MG63 (cell line): ENCODE results near the gene FOXA1. TPM values are rescaled to one million over a fixed set of nuclear protein-coding genes. Genes with fewer than 3 reads are reported as not detected.
A peak's percentile ranks its signal among the peaks of the same experiment; 100 is the strongest.

Source experiments
- DNase-seq: peaks from one replicate; pipeline ENCODE4 v3.0.0-alpha.2; 2020
- H3K27me3 ChIP-seq: fragments of 250-450 bp; sonication (Bioruptor Pico); 2 replicates; pipeline ENCODE4 v1.5.1; 2020; ENCODE audit warnings: mild to moderate bottlenecking, moderate library complexity
- H3K36me3 ChIP-seq: fragments of 250-450 bp; sonication (Bioruptor Pico); 2 replicates; pipeline ENCODE4 v1.5.1; 2020; ENCODE audit warnings: mild to moderate bottlenecking, moderate library complexity
- H3K4me3 ChIP-seq: fragments of 250-450 bp; sonication (Bioruptor Pico); 2 replicates; pipeline ENCODE4 v1.5.1; 2020; ENCODE audit warnings: mild to moderate bottlenecking, moderate library complexity
- H3K9me3 ChIP-seq: fragments of 250-450 bp; sonication (Bioruptor Pico); 2 replicates; pipeline ENCODE4 v1.5.1; 2020; ENCODE audit warnings: mild to moderate bottlenecking, moderate library complexity
- total RNA-seq: library from RNA; depleted of rRNA; stranded (reverse); fragments of >200 nt; shearing (Covaris generic); gene quantifications from 2 replicates; pipeline ENCODE4 v1.2.3, GENCODE V29; 2014; ENCODE audit warnings: low replicate concordance; rRNA removed

The FOXA1 gene
- 0.64 TPM in 1 of 2 replicates, not detected in the other for total RNA-seq

DNA sequence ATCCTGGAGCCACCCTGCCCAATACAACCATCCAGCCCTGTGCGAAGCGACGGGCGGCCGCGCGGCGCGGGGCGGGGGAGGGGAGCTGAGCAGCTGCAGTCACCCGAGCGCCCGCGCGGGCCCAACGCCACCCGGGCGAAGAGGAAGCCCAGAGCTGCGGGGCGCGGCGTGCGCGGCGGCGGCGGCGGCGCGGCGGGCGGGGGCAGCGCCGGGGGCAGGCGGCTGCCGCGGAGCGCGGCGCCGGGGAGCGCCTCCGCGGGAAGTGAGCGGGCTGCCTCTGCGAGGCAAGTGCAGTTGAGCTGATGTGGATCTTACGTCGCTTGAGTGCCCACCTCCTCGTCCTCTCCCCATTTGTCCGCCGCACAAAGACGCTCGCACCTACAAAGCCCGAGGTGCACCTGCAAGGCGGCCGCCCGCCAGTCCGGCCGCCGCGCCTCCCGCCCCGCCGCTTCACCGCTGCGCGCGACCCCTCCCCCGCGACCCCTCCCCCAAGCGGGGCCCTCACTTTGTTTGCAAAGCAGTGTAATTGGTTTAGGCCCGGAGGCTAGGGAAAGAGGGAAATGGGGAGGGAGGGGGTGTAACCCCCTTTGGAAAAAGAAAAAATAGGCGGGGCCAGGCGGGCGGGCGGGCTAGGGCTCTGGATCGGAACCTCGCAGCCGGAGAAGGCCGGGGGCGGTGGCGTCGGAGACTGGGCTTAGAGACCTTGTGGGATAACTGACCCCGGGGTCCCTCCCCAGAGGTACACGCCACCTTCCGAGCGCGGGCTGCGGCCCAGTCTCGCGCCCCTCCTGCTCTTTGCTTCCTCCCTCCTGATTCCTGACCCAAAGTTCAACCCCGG is at the start of gene FOXA1, which contains the start of gene TTC6:
TSS of gene FOXA1 (minus strand) at position 279 of the 838 bp plus-strand sequence. CDS start at position 2, 277 bp downstream.
TSS of gene TTC6 (plus strand) at position 659 of the 838 bp plus-strand sequence. CDS start 26,436 bp downstream, outside the sequence.
- Histone ChIP-seq H3K4me3 (peak within 1 kb of the TSS; percentile 53), H3K36me3 (no peaks in the 10 kb centered on the region), H3K27me3 (no peaks in the 10 kb centered on the region), H3K9me3 (no peaks in the 10 kb centered on the region)
- peak; percentile 50 for DNase-seq

- DNase-seq: no peak
- H3K36me3 ChIP-seq: no peaks in the 10 kb centered on the region
Observed at GRCh38 chr14:37643701-37644100, 48.7 kb upstream of the FOXA1 start.

GRCh38 chr14:37642125-37642524 is 47.1 kb upstream of the FOXA1 start:
- Histone ChIP-seq H3K36me3 (no peaks in the 10 kb centered on the region), H3K27me3 (no peaks in the 10 kb centered on the region), H3K9me3 (no peaks in the 10 kb centered on the region), H3K4me3 (no peak overlapping the region)
- DNase-seq: no peak

More at GRCh38 chr14:37643701-37644100, 48.7 kb upstream of the FOXA1 start:
- Histone ChIP-seq H3K27me3 (no peaks in the 10 kb centered on the region), H3K4me3 (no peak overlapping the region), H3K9me3 (no peaks in the 10 kb centered on the region)

DNA sequence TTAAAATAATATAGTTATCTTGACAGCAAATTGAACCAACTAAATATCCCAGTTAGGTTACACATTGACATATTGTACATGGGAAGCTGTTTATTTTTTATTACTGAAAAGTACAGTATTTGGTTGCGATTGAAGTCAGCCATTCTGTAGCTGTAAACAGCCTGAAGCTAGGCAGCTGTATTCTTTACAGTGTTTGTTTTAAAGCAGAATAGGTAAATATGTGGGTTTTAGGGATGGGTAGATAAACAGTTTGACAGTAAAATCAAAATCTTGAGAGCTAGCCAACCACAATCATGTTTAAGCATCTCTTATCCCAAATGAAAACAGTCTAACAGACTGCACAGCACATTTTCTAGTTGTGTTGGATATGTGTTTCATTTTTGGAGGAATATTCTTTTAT is 46.1 kb upstream of the FOXA1 start:
- no peak overlapping the region for H3K4me3 ChIP-seq
- H3K9me3 ChIP-seq: no peaks in the 10 kb centered on the region
- no peaks in the 10 kb centered on the region for H3K36me3 ChIP-seq
- DNase-seq: no peak
- H3K27me3 ChIP-seq: no peaks in the 10 kb centered on the region

DNA sequence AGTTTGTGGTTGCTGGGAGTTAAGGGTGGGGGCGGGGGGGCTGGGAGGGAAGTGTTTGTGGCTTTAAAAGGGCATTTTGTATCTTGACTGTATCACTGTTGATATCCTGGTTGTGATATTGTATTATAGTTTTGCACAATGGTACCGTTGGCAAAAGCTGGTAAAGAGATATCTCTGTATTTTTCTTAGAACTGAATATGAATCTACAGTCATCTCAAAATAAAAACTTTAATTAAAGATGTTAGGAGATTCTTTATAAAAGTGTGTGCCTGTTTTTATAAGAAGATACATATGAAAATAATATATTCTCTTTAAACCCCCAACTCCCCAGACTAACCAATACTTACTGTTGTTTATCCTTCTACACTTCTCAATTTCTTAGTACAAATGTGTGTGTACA is 43.5 kb upstream of the FOXA1 start:
- Histone ChIP-seq H3K4me3 (no peak overlapping the region), H3K27me3 (no peaks in the 10 kb centered on the region), H3K36me3 (no peaks in the 10 kb centered on the region), H3K9me3 (no peaks in the 10 kb centered on the region)
- no peak for DNase-seq

- Histone ChIP-seq H3K4me3 (no peak overlapping the region), H3K27me3 (no peaks in the 10 kb centered on the region), H3K36me3 (no peaks in the 10 kb centered on the region), H3K9me3 (no peaks in the 10 kb centered on the region)
- DNase-seq: no peak
Observed at GRCh38 chr14:37637341-37637740, 42.3 kb upstream of the FOXA1 start.

GRCh38 chr14:37625597-37626595 is 30.8 kb upstream of the FOXA1 start:
- H3K27me3 ChIP-seq: no peaks in the 10 kb centered on the region
- no peak for DNase-seq
- H3K9me3 ChIP-seq: no peaks in the 10 kb centered on the region
- no peaks in the 10 kb centered on the region for H3K36me3 ChIP-seq
- H3K4me3 ChIP-seq: no peak overlapping the region

GRCh38 chr14:37623971-37624370 is 28.9 kb upstream of the FOXA1 start:
- H3K9me3 ChIP-seq: no peaks in the 10 kb centered on the region
- DNase-seq: no peak
- no peak overlapping the region for H3K4me3 ChIP-seq
- H3K27me3 ChIP-seq: no peaks in the 10 kb centered on the region
- no peaks in the 10 kb centered on the region for H3K36me3 ChIP-seq

DNA sequence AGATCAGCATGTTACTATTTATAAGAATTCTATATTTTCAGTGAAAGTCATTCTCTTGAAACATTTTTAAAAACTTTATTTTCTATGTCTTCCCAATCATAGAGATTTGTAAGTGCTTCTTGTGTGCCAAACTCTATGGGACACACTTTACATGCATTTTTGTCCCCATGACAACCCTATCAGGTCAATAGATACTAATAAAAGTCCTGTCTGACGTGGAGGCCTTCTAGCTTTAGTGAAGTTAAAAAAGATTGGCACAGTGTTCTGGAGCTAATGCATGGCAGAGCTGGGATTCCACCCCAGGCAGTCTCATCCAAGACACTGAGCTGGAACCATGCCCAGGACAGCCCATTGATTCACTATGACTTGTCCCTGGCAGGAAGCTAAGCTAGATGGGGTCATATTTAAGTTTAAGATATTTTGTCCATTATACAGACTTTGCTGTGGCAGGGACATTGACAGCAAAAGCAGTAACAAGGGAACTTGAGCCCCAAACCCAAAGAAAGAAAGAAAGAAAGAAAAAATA is 28.4 kb upstream of the FOXA1 start:
- H3K9me3 ChIP-seq: no peaks in the 10 kb centered on the region
- H3K36me3 ChIP-seq: no peaks in the 10 kb centered on the region
- DNase-seq: peak; percentile 90
- H3K4me3 ChIP-seq: no peak overlapping the region
- no peaks in the 10 kb centered on the region for H3K27me3 ChIP-seq

GRCh38 chr14:37622231-37622923 is 27.3 kb upstream of the FOXA1 start:
- Histone ChIP-seq H3K9me3 (no peaks in the 10 kb centered on the region), H3K4me3 (no peak overlapping the region), H3K27me3 (no peaks in the 10 kb centered on the region), H3K36me3 (no peaks in the 10 kb centered on the region)
- no peak for DNase-seq

DNA sequence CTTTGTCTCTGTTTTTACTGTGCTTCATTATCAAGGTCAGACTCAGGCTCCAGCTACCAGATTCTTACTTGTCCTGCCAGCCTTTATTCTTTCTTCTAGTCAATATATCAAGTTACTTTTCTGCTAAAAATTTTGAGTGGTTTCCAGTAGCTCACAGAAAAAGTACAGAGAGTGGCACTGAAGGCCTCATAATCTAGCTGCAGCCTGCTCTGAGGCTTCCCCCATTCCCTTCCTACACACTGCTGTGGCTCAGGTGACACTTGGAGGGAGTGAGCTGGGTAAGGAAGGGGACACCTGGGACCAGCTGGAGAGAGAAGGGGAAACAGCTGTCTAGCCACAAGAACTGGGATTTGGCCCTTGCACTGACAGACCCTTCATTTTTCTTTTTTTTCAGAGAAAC is 25.8 kb upstream of the FOXA1 start:
- no peak for DNase-seq
- H3K4me3 ChIP-seq: no peak overlapping the region

GRCh38 chr14:37618498-37619028 is 23.5 kb upstream of the FOXA1 start:
- Histone ChIP-seq H3K36me3 (no peaks in the 10 kb centered on the region), H3K27me3 (no peaks in the 10 kb centered on the region), H3K9me3 (peaks cover 11% of the 10 kb centered on the region; the same call in 1 of the 2 replicates), H3K4me3 (no peak overlapping the region)
- no peak for DNase-seq

More for the DNA sequence above, 25.8 kb upstream of the FOXA1 start:
- 0 out of 2 replicates have a peak, but pooled peaks cover 4% of the 10 kb centered on the region for H3K9me3 ChIP-seq
- H3K27me3 ChIP-seq: no peaks in the 10 kb centered on the region
- H3K36me3 ChIP-seq: no peaks in the 10 kb centered on the region

- no peak for DNase-seq
- H3K4me3 ChIP-seq: no peak overlapping the region
- no peaks in the 10 kb centered on the region for H3K36me3 ChIP-seq
- H3K27me3 ChIP-seq: no peaks in the 10 kb centered on the region
- peaks cover 11% of the 10 kb centered on the region; the same call in 1 of the 2 replicates for H3K9me3 ChIP-seq
Observed at GRCh38 chr14:37617864-37618365, 22.9 kb upstream of the FOXA1 start.

DNA sequence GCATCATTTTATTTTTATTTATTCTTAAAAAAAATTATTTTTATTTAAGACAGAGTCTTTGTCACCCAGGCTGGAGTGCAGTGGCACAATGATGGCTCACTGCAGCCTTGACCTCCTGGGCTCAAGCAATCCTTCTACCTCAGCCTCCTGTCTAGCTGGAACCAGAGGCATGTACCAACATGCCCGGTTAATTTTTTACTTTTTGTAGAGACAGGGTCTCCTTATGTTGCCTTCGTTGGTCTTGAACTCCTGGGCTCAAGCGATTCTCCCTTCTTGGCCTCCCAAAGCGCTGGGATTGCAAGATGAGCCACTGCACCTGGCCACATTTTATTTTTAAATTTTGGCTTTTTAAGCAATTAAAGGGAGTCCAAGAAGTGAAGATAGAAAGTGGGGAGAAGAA is 21.8 kb upstream of the FOXA1 start:
- H3K27me3 ChIP-seq: no peaks in the 10 kb centered on the region
- H3K9me3 ChIP-seq: peaks cover 11% of the 10 kb centered on the region; the same call in 1 of the 2 replicates
- no peak overlapping the region for H3K4me3 ChIP-seq
- no peak for DNase-seq
- no peaks in the 10 kb centered on the region for H3K36me3 ChIP-seq

GRCh38 chr14:37615582-37616289 is 20.7 kb upstream of the FOXA1 start:
- H3K36me3 ChIP-seq: no peaks in the 10 kb centered on the region
- H3K4me3 ChIP-seq: no peak overlapping the region
- DNase-seq: no peak
- peaks cover 11% of the 10 kb centered on the region; the same call in 1 of the 2 replicates for H3K9me3 ChIP-seq
- H3K27me3 ChIP-seq: no peaks in the 10 kb centered on the region
